Thoracic aorta (tissue), 2 donors: ENCODE data around the gene CD27. TPM values are rescaled to one million over a fixed set of nuclear protein-coding genes. Genes with fewer than 3 reads are reported as not detected.
"Not testable (repeated sequence)": the region's sequence is repeated elsewhere in the genome, so short reads cannot be mapped to it uniquely, and the experiment has no call there.

Experiments
- ATAC-seq: fragments of 150-250 bp; one replicate; pipeline ENCODE4 v1.8.0; 2017; ENCODE audit warnings: low read depth; ENCODE audit not compliant: insufficient number of reproducible peaks, low FRiP score
- DNase-seq: peaks from one replicate; pipeline ENCODE4 v3.0.0-alpha.2; 2020; ENCODE audit warnings: low spot score
- H3K27ac ChIP-seq, 2 donors: fragments of 200-600 bp; sonication (generic); 1 replicate in 1 of 2; 2 replicates in 1 of 2; pipeline ENCODE4 v1.5.1; 2016; ENCODE audit warnings: mild to moderate bottlenecking in 2 of 2, moderate library complexity in 2 of 2
- H3K27me3 ChIP-seq: fragments of 200-600 bp; sonication (generic); replicated peaks from 2 replicates; pipeline ENCODE4 v1.6.0; 2016; ENCODE audit warnings: mild to moderate bottlenecking; ENCODE audit not compliant: insufficient read depth
- H3K36me3 ChIP-seq: fragments of 200-600 bp; sonication (generic); one replicate; pipeline ENCODE4 v1.5.1; 2016
- H3K4me1 ChIP-seq, 2 donors: fragments of 200-600 bp; sonication (generic); 1 replicate in 1 of 2; 2 replicates in 1 of 2; pipeline versions ENCODE4 v1.5.1 to v1.6.0; 2016; ENCODE audit warnings: low read depth in 2 of 2, mild to moderate bottlenecking in 1 of 2; ENCODE audit not compliant: control insufficient read depth in 1 of 2
- H3K4me3 ChIP-seq: fragments of 200-600 bp; sonication (generic); 2 replicates; pipeline ENCODE4 v1.5.1; 2016; ENCODE audit warnings: mild to moderate bottlenecking
- H3K9me3 ChIP-seq: fragments of 200-600 bp; sonication (generic); 2 replicates; pipeline ENCODE4 v1.5.1; 2016
- CTCF ChIP-seq: fragments of 200-600 bp; sonication (generic); IDR thresholded peaks from one replicate; pipeline ENCODE4 v1.5.1; 2019; ENCODE audit warnings: antibody characterized with exemption
- total RNA-seq, 2 donors: library from RNA; depleted of rRNA; stranded (reverse); fragments of >200 nt; gene quantifications; one replicate each; pipeline versions ENCODE4 v1.1.0 to v1.2.3, GENCODE V29; 2016

Gene CD27
- total RNA-seq, 2 donors from 2014 or later, result 1.6 to 4.7 TPM

GRCh38 chr12:6470375-6471163 is 25.8 kb downstream of the CD27 start, which contains the start of gene VAMP1:
TSS of gene VAMP1 (minus strand) at chr12:6470677. CDS start at chr12:6470531, 146 bp downstream.
- ATAC-seq (peak; percentile 94), DNase-seq (peak; percentile 93)
- Histone ChIP-seq H3K4me3 (peak within 1 kb of the TSS; percentile 84), H3K9me3 (no peaks in the 10 kb centered on the region), H3K4me1 (peaks cover 15 to 23% of the 10 kb centered on the region in 2 donors), H3K27me3 (no peaks in the 10 kb centered on the region), H3K27ac (peak within 1 kb of the TSS; percentile 86 to 90), H3K36me3 (no peaks in the 10 kb centered on the region)
- TF ChIP-seq CTCF, result no peak

GRCh38 chr12:6471989-6472360 is 27.2 kb downstream of the CD27 start:
- no peaks in the 10 kb centered on the region for H3K36me3 ChIP-seq
- H3K27me3 ChIP-seq, result no peaks in the 10 kb centered on the region
- no peak for DNase-seq
- no peak for TF ChIP-seq CTCF
- ATAC-seq, result no peak
- H3K4me1 ChIP-seq, result peaks cover 15 to 23% of the 10 kb centered on the region in 2 donors
- no peak overlapping the region for H3K27ac ChIP-seq
- no peaks in the 10 kb centered on the region for H3K9me3 ChIP-seq
- H3K4me3 ChIP-seq, result no peak overlapping the region

GRCh38 chr12:6472491-6472890 is 27.7 kb downstream of the CD27 start:
- TF ChIP-seq CTCF, result no peak
- no peaks in the 10 kb centered on the region for H3K36me3 ChIP-seq
- H3K4me1 ChIP-seq, result peaks cover 15 to 23% of the 10 kb centered on the region in 2 donors
- no peak overlapping the region for H3K4me3 ChIP-seq
- no peak overlapping the region for H3K27ac ChIP-seq
- H3K27me3 ChIP-seq, result no peaks in the 10 kb centered on the region
- no peaks in the 10 kb centered on the region for H3K9me3 ChIP-seq
- ATAC-seq (no peak), DNase-seq (no peak)

GRCh38 chr12:6475233-6475975 is 30.6 kb downstream of the CD27 start:
- not testable (repeated sequence) for H3K9me3 ChIP-seq, DNase-seq, H3K36me3 ChIP-seq, ATAC-seq, H3K27ac ChIP-seq, H3K4me3 ChIP-seq, H3K27me3 ChIP-seq, H3K4me1 ChIP-seq

- Histone ChIP-seq H3K27ac (no peak overlapping the region), H3K27me3 (no peaks in the 10 kb centered on the region), H3K9me3 (no peaks in the 10 kb centered on the region), H3K4me1 (no peaks in the 10 kb centered on the region), H3K36me3 (no peaks in the 10 kb centered on the region), H3K4me3 (no peak overlapping the region)
- ATAC-seq (no peak), DNase-seq (no peak)
- TF ChIP-seq CTCF, result no peak
Measured at GRCh38 chr12:6476489-6476888, 31.7 kb downstream of the CD27 start.

- not testable (repeated sequence) for H3K4me1 ChIP-seq, H3K27me3 ChIP-seq, DNase-seq, ATAC-seq, H3K9me3 ChIP-seq, H3K4me3 ChIP-seq, H3K27ac ChIP-seq, H3K36me3 ChIP-seq
Measured at GRCh38 chr12:6477601-6478377, 33.0 kb downstream of the CD27 start.
